ENCODE results near the gene GNAS. TPM values are rescaled to one million over a fixed set of nuclear protein-coding genes. Genes with fewer than 3 reads are reported as not detected.

The GNAS gene
- total and polyA plus RNA-seq, 9 of the 15 experiments (the other 6 are each of a cell fraction or from before 2014, with no cell fraction given): 128 to 648 (median 266) TPM

GRCh38 chr20:58811334-58811733 is 41.2 kb upstream of the GNAS start:
- DNase-seq (ENCODE audit: extremely low read depth in 1 of 4, low spot score in 3 of 4): peak in 3 of 4 experiments; percentile 24 to 27 (median 26)
- H3K9me1 ChIP-seq (ENCODE audit: control insufficient read depth, insufficient read depth, low read length): no peaks in the 10 kb centered on the region
- no peak overlapping the region for H3K4me3 ChIP-seq
- no peak for FAIRE-seq
- H3K27me3 ChIP-seq (ENCODE audit: control insufficient read depth in 2 of 2, insufficient read depth in 2 of 2, low read length in 2 of 2): peaks cover 50 to 74% of the 10 kb centered on the region in 2 experiments
- no TSS peak for BruUV-seq (replicated peaks)
- no peak overlapping the region for H2AFZ ChIP-seq (ENCODE audit: low read depth, low read length)
- ChIA-PET POLR2A (interaction anchor here (0.6 kb wide), 1 partner anchor 73 kb away, joined by 4 read pairs; no protein-coding TSS in a partner anchor), CTCF (ENCODE audit: low intra/inter-chr PET ratio) (no interaction called here)
- no peak overlapping the region for H3K9ac ChIP-seq (ENCODE audit: insufficient read depth in 1 of 2, low read depth in 2 of 2, low read length in 2 of 2)
- intact Hi-C loops (cut with micrococcal nuclease) (no loop called here), in situ Hi-C loops (cut with MboI) (loop anchor here (25.0 kb wide), 1 partner anchor 574 kb away; the partner anchor contains the start of gene ANKRD60)
- H3K27ac ChIP-seq (ENCODE audit: extremely low read depth, low read depth, low read length): no peak overlapping the region
- no peaks in the 10 kb centered on the region for H3K4me1 ChIP-seq (replicated peaks in 1 of 2; ENCODE audit: control insufficient read depth in 2 of 2, insufficient read depth in 2 of 2, low read length in 2 of 2)
- no peak overlapping the region for H3K4me2 ChIP-seq (ENCODE audit: insufficient read depth, low read length)
- H3K79me2 ChIP-seq (ENCODE audit: control insufficient read depth, insufficient read depth, low read length): no peaks in the 10 kb centered on the region
- ATAC-seq: 0 out of 3 replicates have a peak, but pooled peaks have one; percentile 23
- 0 out of 2 replicates have a peak, but pooled peaks have one; percentile 23 for TF ChIP-seq ZNF316 (IDR thresholded peaks at IDR 0.05)
- TF ChIP-seq HEY1 (CRISPR knock-in tag; IDR thresholded peaks at IDR 0.05; ENCODE audit: borderline replicate concordance): no peak
- TF ChIP-seq NFE2 (IDR thresholded peaks at IDR 0.05; ENCODE audit: low read depth): peak; percentile 63
- 0 out of 2 replicates have a peak, but pooled peaks have one; percentile 39 for TF ChIP-seq C11orf30 (IDR thresholded peaks at IDR 0.05; ENCODE audit: low read depth)
- TF ChIP-seq EGR1 (conservative IDR thresholded peaks at IDR 0.05): peak; percentile 59
- no peak for TF ChIP-seq NFATC3 (IDR thresholded peaks at IDR 0.05)
- TF ChIP-seq BRF2 (IDR thresholded peaks at IDR 0.05; ENCODE audit: borderline replicate concordance, insufficient read depth, insufficient read length): no peak
- 0 out of 2 replicates have a peak, but pooled peaks cover 14% of the 10 kb centered on the region for H4K20me1 ChIP-seq (replicated peaks; ENCODE audit: control insufficient read depth, insufficient read depth, low read length)
- H3K9me3 ChIP-seq (replicated peaks; ENCODE audit: control insufficient read depth, insufficient read depth, low read depth, low read length): no peaks in the 10 kb centered on the region
- WGBS (ENCODE audit: insufficient coverage, low coverage, missing lambda C conversion rate): 3% methylated on average over 13 of the region's 13 CpGs
- H3K36me3 ChIP-seq (ENCODE audit: control insufficient read depth, insufficient read depth, low read length): no peaks in the 10 kb centered on the region
